ENCODE measurements around the gene PITRM1.

The PITRM1 gene

GRCh38 chr10:3109196-3109595 is 63.4 kb downstream of the PITRM1 start:
- TF ChIP-seq CREB1 (IDR thresholded peaks at IDR 0.05; ENCODE audit: low read depth) (no peak), YY1 (IDR thresholded peaks at IDR 0.05; ENCODE audit: low read depth) (no peak), REST (IDR thresholded peaks at IDR 0.05; ENCODE audit: low read depth) (no peak), CEBPB (IDR thresholded peaks at IDR 0.05) (no peak), FOXM1 (IDR thresholded peaks at IDR 0.05; ENCODE audit: borderline replicate concordance, low read depth) (no peak), EGR1 (IDR thresholded peaks at IDR 0.05) (no peak), USF1 (IDR thresholded peaks at IDR 0.05) (no peak), NFIC (IDR thresholded peaks at IDR 0.05) (no peak), MAX (IDR thresholded peaks at IDR 0.05) (no peak), TEAD4 (IDR thresholded peaks at IDR 0.05) (no peak), TCF12 (IDR thresholded peaks at IDR 0.05; ENCODE audit: low read depth) (no peak), RAD21 (IDR thresholded peaks at IDR 0.05; ENCODE audit: low read depth) (no peak), TAF1 (IDR thresholded peaks at IDR 0.05; ENCODE audit: low read depth) (no peak), EP300 (IDR thresholded peaks at IDR 0.05; ENCODE audit: borderline replicate concordance) (no peak), ZBTB7A (IDR thresholded peaks at IDR 0.05; ENCODE audit: low read depth) (no peak)

- TF ChIP-seq NFIC (IDR thresholded peaks at IDR 0.05) = no peak
- TF ChIP-seq YY1 (IDR thresholded peaks at IDR 0.05; ENCODE audit: low read depth) = no peak
- no peak for TF ChIP-seq USF1 (IDR thresholded peaks at IDR 0.05)
- TF ChIP-seq TEAD4 (IDR thresholded peaks at IDR 0.05) = no peak
- no peak for TF ChIP-seq ZBTB7A (IDR thresholded peaks at IDR 0.05; ENCODE audit: low read depth)
- TF ChIP-seq CEBPB (IDR thresholded peaks at IDR 0.05) = no peak
- TF ChIP-seq REST (IDR thresholded peaks at IDR 0.05; ENCODE audit: low read depth) = no peak
- no peak for TF ChIP-seq RAD21 (IDR thresholded peaks at IDR 0.05; ENCODE audit: low read depth)
- TF ChIP-seq MAX (IDR thresholded peaks at IDR 0.05) = no peak
- no peak for TF ChIP-seq EP300 (IDR thresholded peaks at IDR 0.05; ENCODE audit: borderline replicate concordance)
- TF ChIP-seq TAF1 (IDR thresholded peaks at IDR 0.05; ENCODE audit: low read depth) = no peak
- TF ChIP-seq FOXM1 (IDR thresholded peaks at IDR 0.05; ENCODE audit: borderline replicate concordance, low read depth) = no peak
These were observed 63.9 kb downstream of the PITRM1 start for GRCh38 chr10:3108575-3109105.

- TF ChIP-seq TCF12 (IDR thresholded peaks at IDR 0.05; ENCODE audit: low read depth) (no peak), RAD21 (IDR thresholded peaks at IDR 0.05; ENCODE audit: low read depth) (no peak)
These were observed 64.5 kb downstream of the PITRM1 start for GRCh38 chr10:3108033-3108432.

- TF ChIP-seq YY1 (IDR thresholded peaks at IDR 0.05; ENCODE audit: low read depth) (no peak), REST (IDR thresholded peaks at IDR 0.05; ENCODE audit: low read depth) (no peak), EGR1 (IDR thresholded peaks at IDR 0.05) (no peak), EP300 (IDR thresholded peaks at IDR 0.05; ENCODE audit: borderline replicate concordance) (no peak), ZBTB7A (IDR thresholded peaks at IDR 0.05; ENCODE audit: low read depth) (no peak), TCF12 (IDR thresholded peaks at IDR 0.05; ENCODE audit: low read depth) (no peak), NFIC (IDR thresholded peaks at IDR 0.05) (no peak), TEAD4 (IDR thresholded peaks at IDR 0.05) (no peak), FOXM1 (IDR thresholded peaks at IDR 0.05; ENCODE audit: borderline replicate concordance, low read depth) (no peak), USF1 (IDR thresholded peaks at IDR 0.05) (no peak), CREB1 (IDR thresholded peaks at IDR 0.05; ENCODE audit: low read depth) (no peak), CEBPB (IDR thresholded peaks at IDR 0.05) (no peak), TAF1 (IDR thresholded peaks at IDR 0.05; ENCODE audit: low read depth) (no peak), RAD21 (IDR thresholded peaks at IDR 0.05; ENCODE audit: low read depth) (no peak)
These were observed 65.1 kb downstream of the PITRM1 start for GRCh38 chr10:3107426-3107961.

All from Ishikawa (cell line).